Stimulated activated CD4-positive, alpha-beta T cell treated with anti-CD3 and anti-CD28 coated beads, Interleukin-1b, Interleukin-23, amount 100 ng/mL, for 48 hours (primary cell): ENCODE measurements around the gene THY1.
"Not testable (repeated sequence)": the region's sequence is repeated elsewhere in the genome, so short reads cannot be mapped to it uniquely, and the experiment has no call there.

ENCODE experiments used
- DNase-seq: peaks from one replicate; pipeline ENCODE4 v3.0.0-alpha.2; 2020

The THY1 gene

DNA sequence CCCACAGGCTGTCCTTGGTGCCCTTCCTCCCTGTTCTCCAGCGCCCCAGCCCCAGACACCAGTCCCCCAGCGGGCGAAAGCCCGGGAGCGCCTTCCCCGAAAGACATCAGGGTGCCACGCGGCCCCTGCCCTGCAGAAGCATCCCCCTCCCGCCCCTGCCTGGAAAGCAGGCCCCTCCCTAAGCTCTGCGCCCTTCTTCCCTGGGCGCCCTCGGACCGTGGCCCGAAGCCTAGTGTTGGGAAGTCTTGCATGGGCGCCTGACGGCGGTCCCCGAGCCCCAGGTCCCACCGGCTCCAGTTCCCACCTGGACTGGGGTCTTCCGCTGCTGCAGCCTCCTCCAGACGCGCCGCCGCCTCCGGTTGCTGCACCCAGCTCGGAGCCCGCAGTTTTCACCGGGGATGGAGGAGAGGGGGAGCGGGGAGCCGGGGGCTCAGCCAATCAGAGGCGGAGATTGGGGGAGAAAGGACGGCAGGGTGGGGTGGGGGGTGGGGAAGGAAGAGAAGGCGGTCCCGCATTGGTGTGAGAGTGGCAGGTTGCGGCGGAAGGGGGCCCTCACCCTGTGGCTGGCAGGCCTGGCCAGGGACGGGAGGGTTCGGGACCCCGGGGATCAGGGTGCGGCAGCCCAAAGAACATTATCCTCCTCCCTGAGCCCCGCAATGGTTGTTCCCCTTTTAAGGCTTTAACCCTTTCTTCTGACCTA, at the start of gene THY1:
Gene THY1 (minus strand): TSS at position 364 of the 700 bp plus-strand sequence. CDS start 2,267 bp downstream, outside the sequence.
- no peak for DNase-seq

DNA sequence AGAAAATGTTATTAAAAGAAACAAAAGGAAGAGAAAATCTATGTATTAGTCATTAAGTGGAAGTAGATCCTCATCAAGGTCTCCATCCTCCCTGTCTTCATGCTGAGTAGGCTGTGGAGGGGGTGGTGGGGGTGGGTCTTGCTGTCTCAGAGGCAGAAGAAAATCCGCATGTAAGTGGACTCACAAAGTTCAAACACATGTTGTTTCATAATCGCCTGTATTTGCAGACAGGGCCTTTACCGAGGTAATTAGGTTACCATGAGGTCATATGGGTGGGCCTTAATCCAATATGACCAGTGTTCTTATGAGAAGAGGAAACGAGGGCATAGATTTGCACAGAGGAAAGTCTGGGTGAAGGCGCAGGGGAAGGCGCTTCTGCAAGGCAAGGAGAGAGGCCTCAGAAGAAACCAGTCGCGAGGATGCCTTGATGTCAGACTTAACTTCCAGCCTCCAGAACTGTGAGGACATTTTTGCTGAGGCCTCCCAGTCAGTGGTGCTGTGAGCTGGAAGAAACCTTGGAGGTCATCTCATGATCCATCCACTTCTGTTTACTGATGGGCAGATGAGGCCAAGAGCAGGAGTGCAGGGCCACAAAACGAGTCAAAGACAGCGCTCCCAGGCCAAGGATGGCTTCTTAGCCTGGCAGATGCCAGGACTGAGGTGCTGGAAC, 49.3 kb upstream of the THY1 start:
- no peak for DNase-seq

DNA sequence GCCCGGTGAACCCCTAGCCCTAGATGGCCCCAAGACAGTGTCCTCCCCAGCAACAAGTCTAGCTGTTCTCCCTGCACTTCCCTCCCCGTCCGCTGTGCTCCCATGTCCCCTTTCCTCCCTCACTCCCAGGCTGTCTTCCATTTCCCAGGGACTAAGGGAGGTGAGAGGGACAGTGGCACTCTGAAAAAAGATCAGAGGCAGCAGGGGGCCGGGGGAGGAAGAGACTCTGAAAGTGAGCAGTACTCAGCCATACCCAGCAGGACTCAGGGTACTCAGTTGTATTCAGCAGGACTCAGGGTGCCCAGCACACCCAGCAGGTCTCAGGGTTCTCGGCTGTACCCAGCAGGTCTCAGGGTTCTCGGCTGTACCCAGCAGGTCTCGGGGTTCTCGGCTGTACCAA, 48.4 kb upstream of the THY1 start:
- no peak for DNase-seq

DNA sequence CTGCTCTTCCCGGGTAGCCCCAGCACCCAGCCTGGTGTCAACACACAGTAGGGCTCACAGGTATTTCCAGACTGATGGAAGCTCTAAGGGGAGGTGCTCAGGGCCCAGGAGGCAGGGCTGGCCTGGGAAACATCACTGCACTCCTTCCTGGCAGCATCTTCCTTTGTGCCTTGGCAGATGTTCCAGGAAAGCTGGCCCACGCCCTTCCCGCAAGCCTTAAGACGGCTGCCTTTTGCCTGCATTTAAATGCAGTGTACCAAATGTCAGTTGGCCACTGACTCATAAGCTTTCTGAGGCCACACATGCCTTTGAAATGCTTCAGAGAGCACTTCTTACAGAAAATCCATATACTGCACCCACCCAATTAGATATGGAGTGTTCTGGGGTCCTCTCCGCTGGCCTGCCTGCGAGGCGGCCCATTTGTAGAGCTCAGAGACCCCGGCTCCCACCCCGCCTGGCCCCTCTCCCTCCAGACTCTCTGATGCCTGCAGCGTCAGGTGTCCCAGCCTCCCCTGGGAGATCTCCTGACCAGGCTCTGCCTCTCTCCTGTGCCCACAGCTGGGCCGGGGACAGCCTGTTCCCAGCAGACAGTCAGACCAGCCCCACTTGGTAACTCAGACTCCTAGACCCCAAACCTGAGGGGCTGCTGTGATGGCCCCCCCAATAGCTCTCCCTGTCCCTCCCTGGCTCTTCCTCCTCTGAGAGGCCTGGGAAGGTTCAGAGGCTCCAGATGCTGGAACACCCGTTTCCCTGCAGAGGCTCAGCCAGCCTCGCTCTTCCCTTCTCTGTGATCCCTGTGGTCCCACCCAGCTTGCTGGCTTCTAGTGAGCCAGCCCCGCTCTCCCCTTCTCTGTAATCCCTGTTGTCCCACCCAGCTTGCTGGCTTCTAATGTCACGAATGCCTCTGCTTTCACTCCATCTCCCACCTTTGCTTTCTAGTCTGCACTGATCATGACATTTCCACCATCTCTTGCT, 47.6 kb upstream of the THY1 start:
- no peak for DNase-seq

DNA sequence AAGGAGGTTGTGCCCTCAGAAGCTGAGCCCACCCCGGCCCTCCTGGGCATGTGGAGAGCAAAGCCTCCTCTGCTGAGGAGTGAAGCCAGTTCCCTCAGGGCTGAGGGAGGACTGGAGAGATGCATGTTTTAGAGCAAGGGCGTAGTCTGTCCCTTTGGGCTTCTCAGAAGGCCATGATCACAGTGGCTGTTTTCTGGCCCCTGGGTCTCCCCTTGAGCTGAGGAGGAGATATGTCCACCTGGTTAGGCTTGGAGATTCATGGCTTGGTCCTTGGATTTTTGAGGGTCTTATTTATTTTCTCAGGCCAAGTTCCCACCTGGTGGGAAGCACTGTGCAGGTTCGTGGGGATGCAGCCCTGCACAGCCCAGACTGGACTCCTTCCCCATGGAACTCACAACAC, 46.5 kb upstream of the THY1 start:
- no peak for DNase-seq

DNA sequence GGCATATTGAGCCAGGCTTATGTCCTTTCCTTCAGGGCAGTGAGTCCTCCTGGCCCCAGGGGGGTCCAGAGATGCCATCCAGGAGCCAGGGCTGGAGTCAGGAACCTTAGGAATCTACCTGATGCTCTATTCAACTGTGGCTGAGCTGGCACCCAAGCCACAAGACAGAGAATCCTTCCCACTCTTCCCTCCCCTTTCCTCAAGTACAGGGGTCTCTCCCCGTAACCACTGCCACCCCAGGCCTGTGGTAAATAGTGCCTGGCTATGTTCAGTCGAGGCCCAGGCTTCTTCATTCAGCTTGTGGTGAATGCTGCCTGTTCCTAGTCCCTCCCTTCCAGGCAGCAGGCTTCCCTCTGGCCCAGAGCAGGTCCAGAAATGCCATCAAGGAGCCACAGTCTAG, 45.5 kb upstream of the THY1 start:
- no peak for DNase-seq

DNA sequence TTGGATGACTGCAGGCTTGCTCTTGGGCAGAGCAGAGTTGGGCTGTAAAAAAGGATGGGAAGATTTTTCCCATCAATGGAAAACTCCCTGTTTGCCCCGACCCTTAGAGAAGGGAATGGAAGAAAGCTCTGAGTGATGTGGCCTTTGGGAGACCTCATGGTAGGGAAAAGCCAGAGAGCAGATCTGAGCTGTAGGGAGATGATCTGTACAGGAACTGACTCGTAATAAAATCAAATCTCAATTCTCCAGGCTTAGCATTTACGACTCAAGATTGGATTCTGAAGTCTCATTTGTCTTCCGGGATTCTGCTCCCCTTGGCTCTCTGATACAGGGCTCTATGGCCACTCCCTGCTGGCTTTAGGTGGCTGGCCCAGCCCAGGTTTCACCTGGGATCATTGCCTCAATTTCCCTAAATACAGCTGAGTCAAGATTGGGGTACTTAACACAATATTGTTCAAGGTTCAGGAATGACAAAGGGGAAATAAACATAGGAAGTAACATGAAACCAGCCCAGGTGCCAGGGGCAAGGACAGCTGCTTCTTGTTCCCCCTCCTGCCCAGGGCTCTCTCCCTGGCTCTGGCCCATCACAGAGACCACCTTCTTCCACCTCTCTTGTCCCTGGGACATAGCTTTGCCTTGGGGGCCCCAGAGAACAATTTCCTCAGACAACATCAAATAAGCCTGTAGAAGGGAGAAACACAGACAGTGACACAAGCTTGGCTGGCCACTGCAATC, 38.4 kb upstream of the THY1 start:
- DNase-seq: no peak

DNA sequence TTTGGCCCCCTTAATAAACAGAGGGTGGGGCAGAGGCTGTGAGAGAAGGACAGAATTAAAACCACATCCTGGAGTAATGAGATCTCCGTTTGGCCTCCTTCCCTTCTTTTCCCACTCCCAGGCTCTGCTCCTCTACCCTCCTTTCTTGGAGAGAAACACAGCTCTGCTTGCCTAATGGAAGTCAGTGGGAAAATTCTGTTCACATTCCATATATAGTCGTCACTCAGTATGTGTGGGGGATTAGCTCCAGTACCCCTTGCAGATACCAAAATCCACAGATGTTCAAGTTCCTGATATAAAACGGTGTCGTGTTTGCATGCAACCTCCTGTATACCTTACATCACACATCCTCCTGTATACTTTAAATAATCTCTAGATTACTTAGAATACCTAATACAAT, 37.6 kb upstream of the THY1 start:
- DNase-seq: no peak

DNA sequence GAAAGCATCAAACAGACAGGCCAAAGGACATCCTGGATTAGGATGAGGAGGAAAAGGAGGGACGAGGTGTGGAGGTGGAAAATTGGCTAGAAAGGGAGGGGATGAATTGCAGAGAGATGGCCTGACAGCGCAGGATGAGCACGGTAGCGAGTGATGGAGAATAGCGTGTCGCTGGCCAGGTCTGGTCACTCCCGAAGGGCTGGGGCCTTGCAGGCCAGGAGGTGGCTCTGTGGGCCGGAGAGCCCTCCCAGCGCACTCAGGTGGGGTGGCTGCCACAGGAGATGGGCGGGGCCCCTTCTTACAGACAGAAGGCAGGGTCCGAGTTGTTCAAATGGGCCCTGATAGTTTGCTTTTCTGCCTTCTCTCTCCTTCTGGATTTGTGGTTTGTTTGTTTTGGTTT, 37.1 kb upstream of the THY1 start:
- no peak for DNase-seq

DNA sequence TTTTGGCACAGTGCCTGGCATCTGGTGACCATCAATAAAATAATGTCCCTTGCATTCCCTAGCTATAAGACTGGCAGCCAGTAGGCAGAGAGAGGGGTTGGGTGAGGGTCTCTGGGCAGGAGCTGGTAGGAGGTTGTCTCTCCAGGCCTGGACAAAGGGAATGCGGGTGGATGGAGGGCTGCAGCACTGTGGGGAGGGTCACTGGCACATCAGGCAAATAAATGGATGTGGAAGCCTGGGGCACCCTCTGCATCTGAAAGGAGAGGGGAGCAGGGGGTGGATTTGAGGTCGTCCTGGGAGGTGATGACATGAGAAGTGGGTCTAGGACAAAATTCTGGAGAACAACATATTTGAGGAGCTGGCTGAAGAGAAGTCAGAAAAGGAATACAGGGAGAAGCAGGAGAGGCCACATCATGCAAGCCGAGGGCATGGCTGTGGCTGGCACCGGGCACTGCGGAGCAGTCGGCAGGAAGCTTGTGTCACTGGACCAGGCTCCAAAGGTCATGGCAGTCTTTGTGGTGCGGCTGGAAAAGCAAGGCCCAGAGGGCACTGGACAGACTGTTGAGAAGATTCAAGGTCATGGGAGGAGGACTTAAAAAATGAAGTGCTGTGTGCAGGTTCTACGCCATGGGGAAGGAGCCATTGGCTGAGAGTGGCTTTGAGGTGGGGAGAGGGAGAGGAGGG, 36.5 kb upstream of the THY1 start:
- no peak for DNase-seq

DNA sequence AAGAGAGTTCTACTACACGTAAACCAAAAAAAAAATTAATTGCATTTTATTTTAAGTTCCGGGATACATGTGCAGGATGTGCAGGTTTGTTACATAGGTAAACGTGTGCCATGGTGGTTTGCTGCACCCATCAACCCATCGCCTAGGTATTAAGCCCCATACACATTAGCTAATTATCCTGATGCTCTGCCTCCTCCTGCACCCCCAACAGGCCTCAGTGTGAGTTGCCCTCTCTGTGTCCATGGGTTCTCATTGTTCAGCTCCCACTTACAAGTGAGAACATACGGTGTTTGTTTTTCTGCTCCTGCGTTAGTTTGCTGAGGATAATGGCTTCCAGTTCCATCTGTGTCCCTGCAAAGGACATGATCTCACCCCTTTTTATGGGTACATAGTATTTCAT, 32.7 kb upstream of the THY1 start:
- not testable (repeated sequence) for DNase-seq

DNA sequence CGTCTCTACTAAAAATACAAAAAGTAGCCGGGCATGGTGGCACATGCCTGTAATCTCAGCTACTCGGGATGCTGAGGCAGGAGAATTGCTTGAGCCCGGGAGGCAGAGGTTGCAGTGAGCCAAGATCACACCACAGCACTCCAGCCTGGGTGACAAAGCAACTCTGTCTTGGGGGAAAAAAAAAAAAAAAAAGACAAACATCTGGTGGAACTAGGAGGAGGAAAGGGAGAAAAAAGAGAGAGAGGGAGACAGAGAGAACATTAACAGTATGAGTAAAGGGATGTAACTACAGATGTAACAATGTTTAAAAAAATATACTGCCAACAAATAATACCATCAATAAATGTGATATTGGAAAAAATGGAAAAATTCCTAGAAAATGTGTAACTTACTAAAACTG, 32.3 kb upstream of the THY1 start:
- not testable (repeated sequence) for DNase-seq

DNA sequence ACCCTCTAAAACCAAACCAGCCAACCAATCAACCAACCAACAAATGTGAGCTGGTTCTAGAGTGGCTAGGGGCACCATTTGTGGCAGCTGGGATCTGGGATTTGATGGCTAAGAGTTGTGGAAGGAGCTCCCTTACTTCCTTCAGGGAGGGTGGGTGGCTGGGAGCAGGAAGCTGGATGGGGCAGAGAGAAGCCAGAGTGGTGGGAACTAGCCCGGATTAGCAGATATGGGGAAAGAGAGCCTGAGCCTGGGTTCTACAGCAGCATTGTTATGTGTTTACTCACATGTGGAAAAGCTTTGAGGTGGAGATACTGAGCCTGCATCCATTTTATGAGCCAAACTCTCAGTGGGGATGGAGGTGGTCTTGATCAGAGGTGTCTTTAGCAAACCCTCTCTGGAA, 30.9 kb upstream of the THY1 start:
- no peak for DNase-seq

DNA sequence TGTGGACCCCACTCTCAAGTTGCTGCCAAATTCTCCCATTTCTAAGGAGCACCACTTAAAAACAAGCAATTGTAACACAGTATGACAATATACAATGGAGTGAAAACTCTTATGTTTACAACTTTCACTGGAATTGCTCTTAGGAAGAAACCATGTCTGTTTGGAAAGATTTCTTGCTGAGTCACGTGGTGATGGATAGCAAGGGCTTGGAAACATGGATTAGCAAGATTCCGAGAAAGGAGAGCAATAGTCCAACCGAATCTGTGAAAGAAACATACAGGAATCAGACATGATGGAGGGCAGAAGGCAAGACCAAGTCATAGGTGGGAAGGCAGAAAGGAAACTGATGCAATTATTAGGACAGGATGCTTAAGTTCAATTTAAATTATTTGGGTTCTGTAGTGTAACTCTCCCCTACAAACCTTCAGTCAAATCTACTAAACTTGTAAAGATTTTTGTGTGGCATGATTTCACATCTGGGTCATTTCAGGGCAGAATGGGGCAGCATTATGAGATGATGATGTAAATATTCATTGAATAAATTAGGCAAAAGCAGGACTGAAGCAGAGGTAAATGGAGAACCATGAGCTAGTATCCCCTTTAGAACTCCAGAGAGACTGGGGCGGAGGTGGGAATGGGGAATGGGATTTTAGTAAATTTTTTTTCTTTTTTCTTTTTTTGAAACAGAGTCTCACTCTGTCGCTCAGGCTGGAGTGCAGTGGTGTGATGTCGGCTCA, 27.8 kb upstream of the THY1 start:
- no peak for DNase-seq

DNA sequence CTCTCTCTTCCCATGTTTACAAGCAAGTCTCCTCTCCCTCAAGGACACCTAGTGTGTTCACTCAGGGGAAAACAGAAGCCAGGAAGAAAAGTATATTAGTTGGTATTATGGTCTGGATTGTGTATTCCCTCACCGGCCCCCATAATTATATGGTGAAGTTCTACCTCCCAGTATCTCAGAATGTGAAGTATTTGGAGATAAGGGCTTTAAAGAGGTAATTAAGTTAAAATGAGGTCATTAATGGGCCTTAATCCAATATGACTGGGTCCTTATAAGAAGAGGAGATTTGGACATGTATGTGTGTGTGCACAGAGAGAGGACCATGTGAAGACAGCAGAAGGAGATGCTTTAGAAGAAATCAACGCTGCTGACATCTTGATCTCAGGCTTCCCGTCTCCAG, 26.5 kb upstream of the THY1 start:
- no peak for DNase-seq

DNA sequence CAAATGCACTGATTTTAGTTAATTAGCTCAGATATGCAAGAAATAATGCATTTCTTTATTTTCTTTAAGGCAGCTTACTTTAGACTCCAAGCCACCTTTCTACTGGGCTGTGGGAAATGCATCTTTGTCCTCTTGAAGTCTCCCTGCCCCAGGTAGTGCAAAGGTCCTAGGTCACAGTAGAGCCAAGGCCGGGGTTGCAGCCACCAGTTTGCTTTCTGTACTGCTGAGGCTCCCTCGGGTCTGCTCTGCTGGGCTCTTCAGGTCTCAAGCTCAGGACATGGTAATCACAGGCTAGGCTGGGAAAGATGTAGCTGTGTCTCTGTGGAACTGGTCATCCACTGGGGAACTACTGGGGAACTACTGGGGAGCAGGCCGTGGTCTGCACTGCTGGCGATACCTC, 25.4 kb upstream of the THY1 start:
- DNase-seq: no peak

DNA sequence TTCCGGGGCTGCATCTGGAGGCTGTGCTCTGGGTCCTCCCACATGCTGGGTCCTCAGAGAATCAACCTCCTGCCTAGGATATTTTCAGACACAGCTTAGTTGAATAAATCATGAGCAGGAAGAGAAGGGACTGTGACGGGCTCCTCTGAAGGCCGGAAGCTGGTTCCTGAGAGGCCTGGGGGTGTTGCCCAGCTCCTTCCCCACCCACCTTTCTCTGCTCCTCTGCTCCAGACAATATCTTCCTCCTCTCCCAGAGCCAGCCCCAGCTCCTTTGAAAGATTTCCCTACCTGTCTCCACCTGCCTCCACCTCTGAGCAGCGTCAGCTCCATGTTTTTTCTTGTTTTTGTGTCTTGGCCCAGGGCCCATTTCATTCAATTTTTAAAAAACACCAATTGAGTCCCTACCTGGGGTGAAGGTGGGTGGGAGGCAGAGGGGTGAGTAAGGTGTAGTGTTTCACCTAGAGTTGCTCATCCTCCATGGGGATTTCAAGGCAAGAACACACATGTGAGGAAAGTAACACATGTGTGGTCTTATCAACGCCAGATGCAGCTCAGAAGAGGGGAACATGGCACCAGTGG, 24.8 kb upstream of the THY1 start:
- no peak for DNase-seq

DNA sequence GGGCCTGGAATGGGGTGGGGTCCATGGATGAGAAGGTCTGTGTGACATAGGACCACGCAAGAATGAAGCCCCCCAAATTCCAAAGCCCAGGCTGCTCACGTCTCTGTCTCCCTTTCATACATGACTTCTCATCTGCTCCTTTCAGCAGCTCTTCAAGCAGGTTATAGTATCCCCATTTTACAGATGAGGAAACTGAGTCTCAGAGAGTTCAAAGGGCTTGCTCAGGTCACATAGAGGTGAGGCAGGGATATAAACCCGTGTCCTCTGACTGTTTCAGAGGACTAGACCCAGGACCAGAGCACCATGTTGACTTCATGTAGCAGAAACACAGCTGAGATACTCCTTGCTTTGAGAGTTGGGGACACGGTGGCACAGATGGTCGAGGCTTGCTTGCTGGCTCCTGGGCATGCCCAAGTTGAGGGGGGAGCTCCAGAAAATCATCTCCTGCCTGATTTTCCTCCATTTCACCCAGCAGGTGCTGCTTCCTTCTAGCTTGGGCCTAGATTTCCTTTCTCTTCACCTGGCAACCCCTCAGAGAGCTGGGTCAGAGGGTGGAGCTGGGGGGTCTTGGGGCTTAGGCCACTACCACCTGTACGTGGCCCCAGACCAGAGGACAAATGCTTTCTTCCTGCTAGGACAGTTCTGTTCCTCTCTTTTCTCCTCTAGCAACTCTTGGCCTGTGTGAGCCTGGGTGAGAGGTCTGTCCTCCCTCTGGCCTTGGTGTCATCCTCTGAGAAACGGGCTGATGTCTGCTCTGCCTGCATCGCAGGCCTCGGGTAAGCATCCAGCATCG, 24.1 kb upstream of the THY1 start:
- no peak for DNase-seq

DNA sequence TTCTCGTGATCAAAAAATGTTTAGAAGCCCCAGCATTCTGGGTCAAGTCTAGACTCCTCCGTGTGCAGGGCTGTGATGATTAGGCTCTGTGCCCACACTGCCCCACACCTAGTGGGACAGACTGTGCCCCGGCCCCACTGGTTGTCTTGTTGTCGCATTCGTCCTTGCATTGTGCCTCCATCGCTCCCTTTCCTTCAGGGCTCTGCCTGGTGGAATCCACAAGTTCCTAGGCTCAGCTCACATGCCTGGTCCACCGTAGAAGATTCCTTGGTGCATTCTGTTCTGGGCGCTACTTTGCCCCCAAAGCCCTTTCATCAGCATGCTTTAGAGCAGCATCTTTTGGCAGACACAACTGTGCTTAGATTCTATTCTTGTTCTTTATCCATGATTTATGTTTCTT, 23.5 kb upstream of the THY1 start:
- DNase-seq: no peak

DNA sequence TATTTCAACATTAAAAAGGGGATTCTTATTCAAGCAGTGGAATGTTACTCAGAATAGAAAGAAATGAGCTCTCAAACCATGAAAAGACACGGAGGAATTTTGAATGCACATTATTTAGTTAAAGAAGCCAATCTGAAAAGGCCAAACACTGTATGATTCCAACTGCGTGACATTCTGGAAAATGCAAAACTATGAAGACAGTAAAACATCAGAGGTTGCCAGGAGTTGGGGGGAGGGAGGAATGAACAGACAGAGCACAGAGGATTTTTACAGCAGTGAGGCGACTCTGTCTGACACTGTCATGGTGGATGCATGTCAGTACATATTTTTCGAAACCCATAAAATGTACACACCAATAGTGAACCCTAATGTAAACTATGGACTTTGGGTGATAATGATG, 22.9 kb upstream of the THY1 start:
- no peak for DNase-seq
